HEK293 (cell line): ENCODE results near the gene PIERCE2.
"Not testable (repeated sequence)": the region's sequence is repeated elsewhere in the genome, so short reads cannot be mapped to it uniquely, and the experiment has no call there.

Source experiments
- CTCF ChIA-PET: fragments of 350-600 bp; formaldehyde crosslinking; extraction: SDS; loops from one replicate; lab custom pipeline; 2021; ENCODE audit warnings: antibody characterized with exemption; lab: Yijun Ruan, JAX
- POLR2A ChIA-PET: fragments of 300-600 bp; formaldehyde crosslinking; extraction: SDS; loops from one replicate; lab custom pipeline; 2020; ENCODE audit warnings: antibody characterized with exemption, inconsistent platforms; lab: Yijun Ruan, JAX
- H3K27ac ChIP-seq: fragments of 200-500 bp; sonication (Bioruptor generic); 2 replicates; pipeline ENCODE4 v1.5.1; 2014; ENCODE audit warnings: low read depth, low read length, control low read depth, inconsistent platforms; ENCODE audit errors: extremely low read depth
- H3K36me3 ChIP-seq, 2 experiments: fragments of 200-500 bp in 1 of 2; sonication (Bioruptor generic) in 1 of 2; 1 replicate in 1 of 2; 2 replicates in 1 of 2; pipeline ENCODE4 v1.5.1; 2014 to 2017; ENCODE audit warnings: inconsistent platforms in 2 of 2, low read length in 2 of 2; ENCODE audit not compliant: control insufficient read depth in 2 of 2, insufficient read depth in 1 of 2
- H3K4me1 ChIP-seq: fragments of 200-500 bp; sonication (Bioruptor generic); 2 replicates; pipeline ENCODE4 v1.5.1; 2014; ENCODE audit warnings: mild to moderate bottlenecking, low read length, inconsistent platforms; ENCODE audit not compliant: control insufficient read depth, insufficient read depth
- H3K4me3 ChIP-seq: 2 replicates; pipeline ENCODE4 v1.5.1; 2011; ENCODE audit warnings: low read depth, mild to moderate bottlenecking, control low read depth, low read length, moderate library complexity
- H3K9me3 ChIP-seq: fragments of 200-500 bp; sonication (Bioruptor generic); 2 replicates; pipeline ENCODE4 v1.5.1; 2014; ENCODE audit warnings: low read depth, low read length, inconsistent platforms; ENCODE audit not compliant: control insufficient read depth, insufficient read depth
- BCL11B ChIP-seq: fragments of 450-650 bp; formaldehyde crosslinking; IDR thresholded peaks from 2 replicates; pipeline ENCODE4 v1.5.1; 2016; ENCODE audit warnings: low read depth, missing biosample characterization, missing genetic modification characterization
- GFI1B ChIP-seq: fragments of 450-650 bp; formaldehyde crosslinking; IDR thresholded peaks from 2 replicates; pipeline ENCODE4 v1.5.1; 2016; ENCODE audit warnings: missing biosample characterization, missing genetic modification characterization
- SP7 ChIP-seq: fragments of 450-650 bp; formaldehyde crosslinking; IDR thresholded peaks from 2 replicates; pipeline ENCODE4 v1.5.1; 2016; ENCODE audit warnings: missing biosample characterization, missing genetic modification characterization
- ZBTB21 ChIP-seq: fragments of 450-650 bp; formaldehyde crosslinking; IDR thresholded peaks from 2 replicates; pipeline ENCODE4 v1.5.1; 2017; ENCODE audit warnings: missing biosample characterization, missing genetic modification characterization
- ZFP69B ChIP-seq: fragments of 450-650 bp; formaldehyde crosslinking; IDR thresholded peaks from 2 replicates; pipeline ENCODE4 v1.5.1; 2016; ENCODE audit warnings: missing biosample characterization, missing genetic modification characterization
- ZNF16 ChIP-seq: fragments of 450-650 bp; formaldehyde crosslinking; IDR thresholded peaks from 2 replicates; pipeline ENCODE4 v1.5.1; 2016; ENCODE audit warnings: low read depth, missing biosample characterization, missing genetic modification characterization
- ZNF335 ChIP-seq: fragments of 450-650 bp; formaldehyde crosslinking; conservative IDR thresholded peaks from 2 replicates; pipeline ENCODE4 v1.5.1; 2016; ENCODE audit warnings: missing biosample characterization, missing genetic modification characterization
- ZNF473 ChIP-seq: fragments of 450-650 bp; formaldehyde crosslinking; IDR thresholded peaks from 2 replicates; pipeline ENCODE4 v1.5.1; 2017; ENCODE audit warnings: missing biosample characterization, missing genetic modification characterization
- ZNF623 ChIP-seq: fragments of 450-650 bp; formaldehyde crosslinking; IDR thresholded peaks from 2 replicates; pipeline ENCODE4 v1.5.1; 2016; ENCODE audit warnings: missing biosample characterization, missing genetic modification characterization
- ZSCAN30 ChIP-seq: fragments of 450-650 bp; IDR thresholded peaks from 2 replicates; pipeline ENCODE4 v1.5.1; 2018; ENCODE audit warnings: missing biosample characterization, mild to moderate bottlenecking, missing genetic modification characterization, moderate library complexity
- ZSCAN5A ChIP-seq: fragments of 450-650 bp; formaldehyde crosslinking; IDR thresholded peaks from 2 replicates; pipeline ENCODE4 v1.5.1; 2016; ENCODE audit warnings: missing biosample characterization, missing genetic modification characterization
- TF ChIP-seq, protein P1 (sequence below): fragments of 450-650 bp; formaldehyde crosslinking; IDR thresholded peaks from 2 replicates; pipeline ENCODE4 v1.5.1; 2016; ENCODE audit warnings: missing biosample characterization, missing genetic modification characterization
- TF ChIP-seq, protein P2 (sequence below): fragments of 450-650 bp; formaldehyde crosslinking; IDR thresholded peaks from 2 replicates; pipeline ENCODE4 v1.5.1; 2016; ENCODE audit warnings: missing biosample characterization, missing genetic modification characterization

Gene PIERCE2

GRCh38 chr15:55398243-55398642 is 10.1 kb upstream of the PIERCE2 start:
- POLR2A ChIA-PET: no interaction called here
- no peaks in the 10 kb centered on the region; a peak in 1 of 3 replicates for H3K36me3 ChIP-seq
- no peak overlapping the region for H3K4me3 ChIP-seq
- no peak overlapping the region for H3K27ac ChIP-seq
- no peak for TF ChIP-seq ZNF16
- no peak for TF ChIP-seq ZSCAN30 (tag by site-specific recombination)
- TF ChIP-seq, protein P1, sequence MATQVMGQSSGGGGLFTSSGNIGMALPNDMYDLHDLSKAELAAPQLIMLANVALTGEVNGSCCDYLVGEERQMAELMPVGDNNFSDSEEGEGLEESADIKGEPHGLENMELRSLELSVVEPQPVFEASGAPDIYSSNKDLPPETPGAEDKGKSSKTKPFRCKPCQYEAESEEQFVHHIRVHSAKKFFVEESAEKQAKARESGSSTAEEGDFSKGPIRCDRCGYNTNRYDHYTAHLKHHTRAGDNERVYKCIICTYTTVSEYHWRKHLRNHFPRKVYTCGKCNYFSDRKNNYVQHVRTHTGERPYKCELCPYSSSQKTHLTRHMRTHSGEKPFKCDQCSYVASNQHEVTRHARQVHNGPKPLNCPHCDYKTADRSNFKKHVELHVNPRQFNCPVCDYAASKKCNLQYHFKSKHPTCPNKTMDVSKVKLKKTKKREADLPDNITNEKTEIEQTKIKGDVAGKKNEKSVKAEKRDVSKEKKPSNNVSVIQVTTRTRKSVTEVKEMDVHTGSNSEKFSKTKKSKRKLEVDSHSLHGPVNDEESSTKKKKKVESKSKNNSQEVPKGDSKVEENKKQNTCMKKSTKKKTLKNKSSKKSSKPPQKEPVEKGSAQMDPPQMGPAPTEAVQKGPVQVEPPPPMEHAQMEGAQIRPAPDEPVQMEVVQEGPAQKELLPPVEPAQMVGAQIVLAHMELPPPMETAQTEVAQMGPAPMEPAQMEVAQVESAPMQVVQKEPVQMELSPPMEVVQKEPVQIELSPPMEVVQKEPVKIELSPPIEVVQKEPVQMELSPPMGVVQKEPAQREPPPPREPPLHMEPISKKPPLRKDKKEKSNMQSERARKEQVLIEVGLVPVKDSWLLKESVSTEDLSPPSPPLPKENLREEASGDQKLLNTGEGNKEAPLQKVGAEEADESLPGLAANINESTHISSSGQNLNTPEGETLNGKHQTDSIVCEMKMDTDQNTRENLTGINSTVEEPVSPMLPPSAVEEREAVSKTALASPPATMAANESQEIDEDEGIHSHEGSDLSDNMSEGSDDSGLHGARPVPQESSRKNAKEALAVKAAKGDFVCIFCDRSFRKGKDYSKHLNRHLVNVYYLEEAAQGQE (tag by site-specific recombination): no peak
- H3K4me1 ChIP-seq: peaks cover 9% of the 10 kb centered on the region; the same call in 1 of the 2 replicates
- no peaks in the 10 kb centered on the region for H3K9me3 ChIP-seq
- CTCF ChIA-PET: no interaction called here

DNA sequence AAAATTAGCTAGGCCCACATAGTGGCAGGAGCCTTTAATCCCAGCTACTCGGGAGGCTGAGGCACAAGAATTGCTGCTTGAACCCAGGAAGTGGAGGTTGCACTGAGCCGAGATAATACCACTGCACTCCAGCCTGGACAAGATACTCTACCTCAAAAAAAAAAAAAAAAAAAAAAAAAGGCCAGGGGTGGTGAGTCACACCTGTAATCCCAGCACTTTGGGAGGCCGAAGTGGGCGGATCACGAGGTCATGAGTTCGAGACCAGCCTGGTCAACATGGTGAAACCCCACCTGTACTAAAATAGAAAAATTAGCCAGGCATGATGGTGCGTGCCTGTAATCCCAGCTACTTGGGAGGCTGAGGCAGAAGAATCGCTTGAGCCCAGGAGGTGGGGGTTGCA is 8.2 kb upstream of the PIERCE2 start:
- POLR2A ChIA-PET: interaction anchor here (0.7 kb wide), 1 partner anchor 118 kb away, joined by 5 read pairs; no protein-coding TSS in a partner anchor
- H3K36me3 ChIP-seq, H3K27ac ChIP-seq, H3K9me3 ChIP-seq, H3K4me3 ChIP-seq, H3K4me1 ChIP-seq, CTCF ChIA-PET: not testable (repeated sequence)

DNA sequence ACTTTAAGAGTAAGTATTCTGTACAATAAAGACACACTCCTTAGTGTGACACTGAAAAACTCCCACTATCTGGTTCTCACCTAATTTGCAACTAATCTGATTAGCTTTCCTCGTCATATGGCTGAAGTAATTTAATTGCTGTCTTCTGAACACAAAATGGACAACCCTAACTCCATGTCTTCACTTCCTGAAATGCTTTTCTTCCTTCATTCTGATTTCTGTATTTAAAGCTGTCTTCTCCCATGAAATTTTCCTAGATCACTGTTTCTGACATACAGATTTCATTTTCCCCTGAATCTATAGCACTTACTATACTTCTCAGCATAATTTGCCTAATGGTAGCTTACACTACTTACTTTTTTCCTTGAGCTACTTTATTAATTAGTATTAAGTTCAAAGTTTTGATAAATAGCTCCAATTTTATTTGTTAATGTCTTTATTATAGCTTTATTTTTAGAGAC is 6.5 kb upstream of the PIERCE2 start:
- Histone ChIP-seq H3K4me1 (no peaks in the 10 kb centered on the region; the same call in 1 of the 2 replicates), H3K27ac (no peak overlapping the region), H3K9me3 (no peaks in the 10 kb centered on the region), H3K4me3 (no peak overlapping the region), H3K36me3 (no peaks in the 10 kb centered on the region; a peak in 1 of 3 replicates)
- CTCF ChIA-PET: interaction anchor here (0.6 kb wide), 1 partner anchor 216 kb away, joined by 4 read pairs; no protein-coding TSS in a partner anchor
- POLR2A ChIA-PET: no interaction called here
- TF ChIP-seq ZNF335 (tag by site-specific recombination): no peak
- TF ChIP-seq BCL11B: no peak
- no peak for TF ChIP-seq ZSCAN5A
- TF ChIP-seq GFI1B (tag by site-specific recombination): no peak
- no peak for TF ChIP-seq SP7 (tag by site-specific recombination)
- TF ChIP-seq, protein P2, sequence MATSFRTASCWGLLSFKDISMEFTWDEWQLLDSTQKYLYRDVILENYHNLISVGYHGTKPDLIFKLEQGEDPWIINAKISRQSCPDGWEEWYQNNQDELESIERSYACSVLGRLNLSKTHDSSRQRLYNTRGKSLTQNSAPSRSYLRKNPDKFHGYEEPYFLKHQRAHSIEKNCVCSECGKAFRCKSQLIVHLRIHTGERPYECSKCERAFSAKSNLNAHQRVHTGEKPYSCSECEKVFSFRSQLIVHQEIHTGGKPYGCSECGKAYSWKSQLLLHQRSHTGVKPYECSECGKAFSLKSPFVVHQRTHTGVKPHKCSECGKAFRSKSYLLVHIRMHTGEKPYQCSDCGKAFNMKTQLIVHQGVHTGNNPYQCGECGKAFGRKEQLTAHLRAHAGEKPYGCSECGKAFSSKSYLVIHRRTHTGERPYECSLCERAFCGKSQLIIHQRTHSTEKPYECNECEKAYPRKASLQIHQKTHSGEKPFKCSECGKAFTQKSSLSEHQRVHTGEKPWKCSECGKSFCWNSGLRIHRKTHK (tag by site-specific recombination): no peak
- TF ChIP-seq ZFP69B (tag by site-specific recombination): no peak
- no peak for TF ChIP-seq ZBTB21 (tag by site-specific recombination)
- TF ChIP-seq ZNF473: no peak
- TF ChIP-seq ZNF623 (tag by site-specific recombination): no peak
